ENCODE measurements around the gene CMTR2.

DNA sequence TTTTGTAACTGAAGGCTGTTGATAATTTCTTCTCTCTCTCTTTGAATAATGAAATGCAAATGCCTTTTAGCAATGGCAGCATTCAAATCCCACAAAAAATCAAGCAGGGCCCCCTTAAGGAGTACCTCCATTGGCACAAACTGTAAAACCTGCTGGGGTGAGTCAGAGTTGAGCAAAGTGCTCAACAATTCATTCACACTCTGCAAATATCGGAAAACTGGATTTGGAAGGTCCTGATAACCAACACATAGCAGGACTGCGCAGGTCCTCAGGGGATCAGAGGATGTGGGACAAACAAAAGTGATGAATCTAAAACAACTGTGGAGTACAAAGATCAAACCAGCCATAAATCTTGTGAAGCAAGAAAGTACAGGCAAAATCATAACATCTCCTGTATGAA, 5.6 kb downstream of the CMTR2 start:
- TF ChIP-seq, protein P1, sequence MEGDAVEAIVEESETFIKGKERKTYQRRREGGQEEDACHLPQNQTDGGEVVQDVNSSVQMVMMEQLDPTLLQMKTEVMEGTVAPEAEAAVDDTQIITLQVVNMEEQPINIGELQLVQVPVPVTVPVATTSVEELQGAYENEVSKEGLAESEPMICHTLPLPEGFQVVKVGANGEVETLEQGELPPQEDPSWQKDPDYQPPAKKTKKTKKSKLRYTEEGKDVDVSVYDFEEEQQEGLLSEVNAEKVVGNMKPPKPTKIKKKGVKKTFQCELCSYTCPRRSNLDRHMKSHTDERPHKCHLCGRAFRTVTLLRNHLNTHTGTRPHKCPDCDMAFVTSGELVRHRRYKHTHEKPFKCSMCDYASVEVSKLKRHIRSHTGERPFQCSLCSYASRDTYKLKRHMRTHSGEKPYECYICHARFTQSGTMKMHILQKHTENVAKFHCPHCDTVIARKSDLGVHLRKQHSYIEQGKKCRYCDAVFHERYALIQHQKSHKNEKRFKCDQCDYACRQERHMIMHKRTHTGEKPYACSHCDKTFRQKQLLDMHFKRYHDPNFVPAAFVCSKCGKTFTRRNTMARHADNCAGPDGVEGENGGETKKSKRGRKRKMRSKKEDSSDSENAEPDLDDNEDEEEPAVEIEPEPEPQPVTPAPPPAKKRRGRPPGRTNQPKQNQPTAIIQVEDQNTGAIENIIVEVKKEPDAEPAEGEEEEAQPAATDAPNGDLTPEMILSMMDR (IDR thresholded peaks at IDR 0.05; ENCODE audit: insufficient read depth, low read length): no peak
- TF ChIP-seq POLR2AphosphoS5 (IDR thresholded peaks at IDR 0.05; ENCODE audit: low read depth) (no peak), SPI1 (IDR thresholded peaks at IDR 0.05; ENCODE audit: borderline replicate concordance, low read depth) (no peak), GABPA (IDR thresholded peaks at IDR 0.05; ENCODE audit: low read depth) (no peak)
